ENCODE data around the gene COL15A1.

DNA sequence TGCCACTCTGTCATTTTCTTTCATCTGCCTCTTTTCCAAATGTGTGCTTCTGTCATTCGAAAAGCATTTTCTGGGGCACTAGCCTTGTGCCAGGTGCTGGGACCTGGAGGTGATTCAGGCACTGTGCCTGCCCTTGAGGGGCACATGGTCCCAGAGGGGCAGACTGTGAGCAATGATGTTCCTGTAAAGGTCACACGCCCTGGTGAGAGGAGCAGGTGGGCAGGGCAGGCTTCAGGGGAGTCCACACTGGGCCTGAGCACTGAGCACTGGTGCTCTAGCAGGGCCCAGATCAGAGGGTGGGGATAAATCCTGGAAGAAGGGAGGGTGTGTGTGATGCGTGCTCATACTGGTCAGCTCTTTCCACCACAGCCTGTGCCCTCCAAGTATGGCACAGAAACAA, 77.8 kb downstream of the COL15A1 start:
- TF ChIP-seq POLR2A (IDR thresholded peaks at IDR 0.05) (no peak), CTCF (IDR thresholded peaks at IDR 0.05) (no peak), POLR2AphosphoS5 (IDR thresholded peaks at IDR 0.05; ENCODE audit: insufficient read depth in 1 of 2, low read depth in 1 of 2) (no peak)
